ENCODE measurements around the gene IPO5.

The IPO5 gene

GRCh38 chr13:97945342-97945741 lies 8.1 kb upstream of the IPO5 start:
- Histone ChIP-seq H3K9ac (ENCODE audit: low read depth, low read length) (no peak overlapping the region), H3K4me2 (ENCODE audit: insufficient read depth, low read length) (no peak overlapping the region), H3K9me3 (ENCODE audit: insufficient read depth, low read length, severe bottlenecking) (no peaks in the 10 kb centered on the region), H3K27ac (ENCODE audit: low read length) (no peak overlapping the region), H4K20me1 (ENCODE audit: insufficient read depth, low read length) (no peaks in the 10 kb centered on the region), H3K79me2 (ENCODE audit: insufficient read depth, low read length) (no peaks in the 10 kb centered on the region), H2AFZ (ENCODE audit: low read depth, low read length) (no peak overlapping the region), H3K4me3 (ENCODE audit: low read depth in 1 of 2, low read length in 2 of 2) (no peak overlapping the region), H3K27me3 (ENCODE audit: insufficient read depth, low read length, poor library complexity) (no peaks in the 10 kb centered on the region), H3K36me3 (ENCODE audit: insufficient read depth, low read length) (no peaks in the 10 kb centered on the region), H3K4me1 (ENCODE audit: insufficient read depth, low read length) (no peaks in the 10 kb centered on the region)
- DNase-seq (no peak), ATAC-seq (ENCODE audit: insufficient read depth, low read depth) (no peak)
- no peak for TF ChIP-seq CTCF (IDR thresholded peaks at IDR 0.05; ENCODE audit: borderline replicate concordance, extremely low read depth, low read length, poor library complexity, severe bottlenecking)
- TF ChIP-seq EZH2 (IDR thresholded peaks at IDR 0.05; ENCODE audit: borderline replicate concordance, low read depth, low read length, severe bottlenecking): no peak

- no peak for ATAC-seq (ENCODE audit: insufficient read depth, low read depth)
- Histone ChIP-seq H3K27me3 (ENCODE audit: insufficient read depth, low read length, poor library complexity) (no peaks in the 10 kb centered on the region), H4K20me1 (ENCODE audit: insufficient read depth, low read length) (no peaks in the 10 kb centered on the region), H3K9ac (ENCODE audit: low read depth, low read length) (no peak overlapping the region), H3K27ac (ENCODE audit: low read length) (no peak overlapping the region), H3K36me3 (ENCODE audit: insufficient read depth, low read length) (no peaks in the 10 kb centered on the region), H3K79me2 (ENCODE audit: insufficient read depth, low read length) (no peaks in the 10 kb centered on the region), H3K4me2 (ENCODE audit: insufficient read depth, low read length) (no peak overlapping the region), H2AFZ (ENCODE audit: low read depth, low read length) (no peak overlapping the region), H3K4me1 (ENCODE audit: insufficient read depth, low read length) (no peaks in the 10 kb centered on the region), H3K4me3 (ENCODE audit: low read depth in 1 of 2, low read length in 2 of 2) (no peak overlapping the region), H3K9me3 (ENCODE audit: insufficient read depth, low read length, severe bottlenecking) (no peaks in the 10 kb centered on the region)
- no peak for TF ChIP-seq EZH2 (IDR thresholded peaks at IDR 0.05; ENCODE audit: borderline replicate concordance, low read depth, low read length, severe bottlenecking)
- TF ChIP-seq CTCF (IDR thresholded peaks at IDR 0.05; ENCODE audit: borderline replicate concordance, extremely low read depth, low read length, poor library complexity, severe bottlenecking): no peak
- DNase-seq: no peak
Observed at GRCh38 chr13:97945792-97946419, 7.6 kb upstream of the IPO5 start.

GRCh38 chr13:97946951-97947588 lies 6.4 kb upstream of the IPO5 start:
- no peak overlapping the region for H2AFZ ChIP-seq (ENCODE audit: low read depth, low read length)
- no peak overlapping the region for H3K4me3 ChIP-seq (ENCODE audit: low read depth in 1 of 2, low read length in 2 of 2)
- no peaks in the 10 kb centered on the region for H3K36me3 ChIP-seq (ENCODE audit: insufficient read depth, low read length)
- H3K4me1 ChIP-seq (ENCODE audit: insufficient read depth, low read length): no peaks in the 10 kb centered on the region
- ATAC-seq (ENCODE audit: insufficient read depth, low read depth) (no peak), DNase-seq (no peak)
- H3K9ac ChIP-seq (ENCODE audit: low read depth, low read length): no peak overlapping the region
- no peak overlapping the region for H3K27ac ChIP-seq (ENCODE audit: low read length)
- no peaks in the 10 kb centered on the region for H3K79me2 ChIP-seq (ENCODE audit: insufficient read depth, low read length)
- no peaks in the 10 kb centered on the region for H4K20me1 ChIP-seq (ENCODE audit: insufficient read depth, low read length)
- no peaks in the 10 kb centered on the region for H3K27me3 ChIP-seq (ENCODE audit: insufficient read depth, low read length, poor library complexity)
- no peak for TF ChIP-seq EZH2 (IDR thresholded peaks at IDR 0.05; ENCODE audit: borderline replicate concordance, low read depth, low read length, severe bottlenecking)
- TF ChIP-seq CTCF (IDR thresholded peaks at IDR 0.05; ENCODE audit: borderline replicate concordance, extremely low read depth, low read length, poor library complexity, severe bottlenecking): no peak
- no peak overlapping the region for H3K4me2 ChIP-seq (ENCODE audit: insufficient read depth, low read length)
- H3K9me3 ChIP-seq (ENCODE audit: insufficient read depth, low read length, severe bottlenecking): no peaks in the 10 kb centered on the region
